Stimulated activated naive CD4-positive, alpha-beta T cell treated with Interleukin-2 at 50 U/mL for 16 hours (primary cell): Measurements from ENCODE around the gene MAP1B.

Experiments
- DNase-seq: peaks from one replicate; lab custom pipeline; 2025; lab: John Stamatoyannopoulos, UW

Gene MAP1B

DNA sequence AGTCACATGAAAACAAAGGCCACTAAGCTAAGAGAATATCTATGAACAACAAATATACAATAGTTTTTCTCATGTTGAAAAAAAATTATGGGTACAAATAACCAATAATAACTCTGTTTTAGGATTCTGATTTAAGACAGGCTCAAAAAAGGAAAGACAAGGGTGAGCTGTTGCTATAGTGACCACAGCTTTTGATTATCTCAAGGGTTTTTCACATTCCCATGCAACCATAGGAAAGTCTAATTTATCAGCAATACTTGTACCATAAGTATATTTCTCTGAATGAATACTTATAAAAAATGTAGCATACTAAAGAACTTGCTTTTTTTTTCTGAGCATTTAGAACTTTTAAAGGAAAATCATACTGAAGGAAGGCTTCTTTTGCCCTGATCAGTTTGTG, 144.7 kb downstream of the MAP1B start:
- DNase-seq: no peak

DNA sequence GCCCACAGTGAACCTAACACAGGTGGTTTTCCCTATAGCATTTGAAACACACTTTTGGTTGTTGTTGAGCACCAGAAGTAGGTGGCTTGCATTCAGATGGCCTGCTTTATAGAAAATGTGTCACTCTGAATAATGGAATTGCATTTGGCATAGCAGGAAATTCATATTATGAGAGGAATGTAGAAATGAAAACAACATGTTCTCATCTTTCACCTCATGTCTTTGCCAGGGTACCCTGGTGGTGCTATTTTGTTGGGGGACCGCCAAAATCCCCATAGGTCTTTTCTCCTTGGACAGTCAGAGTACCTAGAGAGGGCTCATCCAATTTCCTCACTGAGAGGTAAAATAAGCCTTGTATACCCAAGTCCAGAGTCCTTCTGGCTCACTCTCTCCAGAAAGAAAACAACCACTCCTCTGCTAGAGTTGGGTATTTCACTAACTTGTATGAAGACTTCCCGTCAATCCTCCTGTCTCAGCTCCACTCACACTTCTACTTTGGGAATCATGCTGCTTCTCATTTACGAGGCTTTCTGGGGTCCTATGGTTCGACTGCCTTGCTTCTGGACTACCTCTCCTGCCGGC, 145.4 kb downstream of the MAP1B start:
- DNase-seq: no peak

DNA sequence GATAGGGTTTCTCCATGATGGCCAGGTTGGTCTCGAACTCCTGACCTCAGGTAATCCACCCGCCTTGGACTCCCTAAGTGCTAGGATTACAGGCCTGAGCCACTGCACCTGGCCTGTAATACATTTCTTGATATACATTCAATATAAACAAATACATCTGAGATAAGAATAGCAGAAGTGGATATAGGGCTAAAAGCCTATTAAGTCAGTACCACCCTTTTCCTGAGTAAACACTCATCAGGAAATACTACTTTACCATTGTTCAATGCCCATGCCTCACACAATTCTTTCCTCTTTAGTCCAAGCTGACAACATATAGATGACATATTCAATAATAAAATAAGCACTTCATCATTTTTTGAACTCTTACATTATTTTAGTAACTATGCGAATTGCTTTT, 148.0 kb downstream of the MAP1B start:
- DNase-seq: no peak

DNA sequence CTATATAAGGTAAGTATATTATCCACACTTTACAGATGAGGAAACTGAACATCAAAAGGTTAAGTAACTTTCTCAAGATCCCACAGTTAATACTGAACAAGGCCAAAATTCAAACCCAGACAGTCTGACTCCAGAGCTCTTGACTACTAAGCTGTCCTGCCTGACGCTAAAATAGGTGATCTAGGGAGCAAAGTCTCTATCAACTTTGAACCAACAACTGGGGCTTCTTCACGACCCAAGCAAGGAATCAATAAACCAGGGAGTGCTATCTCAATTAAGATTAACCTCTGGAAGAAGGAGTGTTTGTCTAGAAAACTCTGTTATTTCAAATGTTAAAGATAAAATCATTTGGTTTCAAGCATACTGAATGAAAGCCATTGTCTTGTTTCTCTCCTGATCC, 148.4 kb downstream of the MAP1B start:
- DNase-seq: no peak

DNA sequence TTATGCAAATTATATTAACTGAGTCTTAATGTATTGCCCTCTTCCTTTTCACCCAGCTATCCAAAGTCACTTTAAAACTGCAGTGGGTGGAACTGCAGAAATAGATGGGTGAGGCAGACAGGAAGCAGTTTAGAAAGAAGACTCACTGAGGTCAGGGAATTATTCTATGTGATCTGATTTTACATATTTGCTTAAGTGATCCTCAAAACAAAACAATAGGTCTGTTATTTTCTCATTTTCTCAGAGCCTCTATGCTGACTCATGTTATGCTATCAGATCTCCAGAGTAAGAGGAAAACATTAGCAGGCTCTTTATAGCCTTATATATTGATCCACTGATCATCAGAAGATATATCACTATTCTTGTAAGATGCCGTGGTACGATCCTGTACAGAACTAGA, 149.3 kb downstream of the MAP1B start:
- no peak for DNase-seq
